GM19240 (cell line): Measurements from ENCODE around the gene P2RX1.

Experiments
- DNase-seq: peaks from one replicate; pipeline ENCODE4 v3.0.0; 2011; ENCODE audit warnings: low spot score; ENCODE audit not compliant: insufficient read length

The P2RX1 gene

GRCh38 chr17:3915995-3916696 lies at the start of gene P2RX1:
Gene P2RX1, minus strand, starts transcription at chr17:3916465. Its CDS starts 240 bp downstream, at chr17:3916225.
- no peak for DNase-seq

GRCh38 chr17:3965118-3965800 lies 49.0 kb upstream of the P2RX1 start:
- peak; percentile 75 for DNase-seq

- peak; percentile 75 for DNase-seq
These were observed 48.2 kb upstream of the P2RX1 start, which contains the start of gene ATP2A3 for GRCh38 chr17:3964203-3965117. Gene ATP2A3, minus strand, starts transcription at chr17:3964437. Its CDS starts 146 bp downstream, at chr17:3964291.

- DNase-seq, result no peak
These were observed 47.3 kb upstream of the P2RX1 start for GRCh38 chr17:3963237-3964201.

- DNase-seq, result no peak
These were observed 46.6 kb upstream of the P2RX1 start for GRCh38 chr17:3962965-3963236.

- no peak for DNase-seq
These were observed 46.1 kb upstream of the P2RX1 start for GRCh38 chr17:3962217-3962964.

GRCh38 chr17:3961564-3962047 lies 45.3 kb upstream of the P2RX1 start:
- no peak for DNase-seq

- no peak for DNase-seq
These were observed 44.5 kb upstream of the P2RX1 start for GRCh38 chr17:3960764-3961163.

- no peak for DNase-seq
These were observed 43.8 kb upstream of the P2RX1 start for GRCh38 chr17:3959921-3960601.

GRCh38 chr17:3959295-3959899 lies 43.1 kb upstream of the P2RX1 start:
- DNase-seq, result no peak

GRCh38 chr17:3957735-3958599 lies 41.7 kb upstream of the P2RX1 start:
- no peak for DNase-seq

- no peak for DNase-seq
These were observed 40.7 kb upstream of the P2RX1 start for GRCh38 chr17:3956983-3957382.

GRCh38 chr17:3956327-3956957 lies 40.2 kb upstream of the P2RX1 start:
- no peak for DNase-seq

GRCh38 chr17:3955673-3955988 lies 39.4 kb upstream of the P2RX1 start:
- DNase-seq, result no peak

- no peak for DNase-seq
These were observed 38.9 kb upstream of the P2RX1 start for GRCh38 chr17:3954976-3955672.

- no peak for DNase-seq
These were observed 37.8 kb upstream of the P2RX1 start for GRCh38 chr17:3954086-3954485.

- no peak for DNase-seq
These were observed 37.3 kb upstream of the P2RX1 start for GRCh38 chr17:3953542-3953941.
